GM13977 (cell line): ENCODE results near the gene CD8A.
A peak's percentile ranks its signal among the peaks of the same experiment; 100 is the strongest.

Source experiments
- DNase-seq: peaks from one replicate; pipeline ENCODE4 v3.0.0; 2012; ENCODE audit warnings: low spot score
- CTCF ChIP-seq: IDR thresholded peaks from 2 replicates; pipeline ENCODE4 v1.5.1; 2012; ENCODE audit warnings: mild to moderate bottlenecking, control low read depth; ENCODE audit not compliant: insufficient read depth; ENCODE audit errors: extremely low read depth, missing control alignments
- in situ Hi-C: fragments of 300-500 bp; cut with MboI; formaldehyde crosslinking; loops from one replicate; pipeline ENCODE4 v1.12.0; 2022; ENCODE audit warnings: low sequenced_read_pairs, low pct_unique_long_range_greater_than_20kb, mixed read lengths, inconsistent platforms; ENCODE audit not compliant: unreplicated experiment

CD8A gene

GRCh38 chr2:86807468-86808275, 17.0 kb upstream of the CD8A start:
- DNase-seq: peak; percentile 66
- no peak for TF ChIP-seq CTCF
- in situ Hi-C loops: no loop called here

- DNase-seq: no peak
- in situ Hi-C loops: no loop called here
- no peak for TF ChIP-seq CTCF
These were observed 16.4 kb upstream of the CD8A start for GRCh38 chr2:86807133-86807467.

- no peak for TF ChIP-seq CTCF
- in situ Hi-C loops: no loop called here
- DNase-seq: no peak
These were observed 15.5 kb upstream of the CD8A start for GRCh38 chr2:86806059-86806857.

- TF ChIP-seq CTCF: no peak
- no peak for DNase-seq
- in situ Hi-C loops: no loop called here
These were observed 10.3 kb upstream of the CD8A start for GRCh38 chr2:86800856-86801567.

- no peak for DNase-seq
- in situ Hi-C loops: no loop called here
- TF ChIP-seq CTCF: no peak
These were observed 4.1 kb upstream of the CD8A start for GRCh38 chr2:86794861-86795260.

GRCh38 chr2:86793752-86794151, 3.0 kb upstream of the CD8A start:
- in situ Hi-C loops: no loop called here
- DNase-seq: no peak
- no peak for TF ChIP-seq CTCF
